ENCODE measurements around the gene PRDM16. TPM values are rescaled to one million over a fixed set of nuclear protein-coding genes. Genes with fewer than 3 reads are reported as not detected.

PRDM16 gene
- polyA plus RNA-seq, 3 donors = not detected

DNA sequence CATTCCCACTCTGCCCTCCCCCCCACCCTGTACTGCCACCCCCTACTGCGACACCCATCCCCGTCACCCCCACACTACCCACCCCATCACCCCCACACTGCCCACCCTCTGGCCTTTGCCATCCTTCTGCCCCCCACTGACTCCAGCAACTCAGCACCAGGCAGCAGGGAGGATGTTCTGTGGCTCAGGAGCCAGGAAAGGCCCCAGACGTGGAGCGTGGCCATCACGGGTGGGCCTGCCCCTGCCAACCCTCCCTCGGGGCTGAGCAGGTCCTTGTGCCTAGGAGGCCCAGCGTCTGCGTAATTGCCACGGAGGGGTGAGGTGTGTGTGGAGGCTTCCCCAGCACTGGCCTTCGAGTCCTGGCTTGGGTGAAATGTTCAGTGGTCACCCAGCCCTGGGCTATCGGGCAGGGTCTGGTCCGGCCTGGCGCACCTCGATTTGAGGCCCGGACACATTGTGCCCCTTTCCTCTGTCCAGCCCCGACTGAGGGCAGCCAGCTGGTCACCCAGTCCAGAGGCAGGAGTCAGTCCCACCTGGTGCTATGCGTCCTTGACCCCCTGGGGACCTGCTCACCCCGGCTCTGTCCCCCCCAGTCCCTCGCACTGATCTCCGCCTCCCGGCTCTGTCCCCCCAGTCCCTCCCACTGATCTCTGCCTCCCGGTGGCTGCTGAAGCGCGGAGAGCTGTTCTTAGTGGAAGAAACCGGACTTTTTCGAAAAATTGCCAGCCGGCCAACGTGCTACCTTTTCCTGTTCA, 408.4 kb downstream of the PRDM16 start:
- Histone ChIP-seq H3K4me2 (replicated peaks; ENCODE audit: extremely low read depth, low read length, poor library complexity, severe bottlenecking) (no peak overlapping the region), H3K27ac (ENCODE audit: low read depth in 1 of 2, low read length in 2 of 2) (no peak overlapping the region), H3K36me3 (replicated peaks in 1 of 2; ENCODE audit: control insufficient read depth in 1 of 2, insufficient read depth in 2 of 2, low read length in 2 of 2) (no peaks in the 10 kb centered on the region), H4K20me1 (ENCODE audit: insufficient read depth, low read length) (no peaks in the 10 kb centered on the region), H3K79me2 (ENCODE audit: insufficient read depth, low read length) (no peaks in the 10 kb centered on the region), H3K9ac (ENCODE audit: insufficient read depth, low read length, poor library complexity, severe bottlenecking) (no peak overlapping the region), H3K9me3 (replicated peaks in 1 of 2; ENCODE audit: control insufficient read depth in 1 of 2, insufficient read depth in 1 of 2, low read length in 2 of 2) (no peaks in the 10 kb centered on the region), H3K4me3 (replicated peaks in 1 of 3; ENCODE audit: low read depth in 2 of 3, low read length in 3 of 3) (no peak overlapping the region), H2AFZ (ENCODE audit: insufficient read depth, low read depth, low read length, poor library complexity, severe bottlenecking) (no peak overlapping the region), H3K4me1 (ENCODE audit: control insufficient read depth in 1 of 2, insufficient read depth in 2 of 2, low read length in 2 of 2) (no peaks in the 10 kb centered on the region), H3K27me3 (ENCODE audit: control insufficient read depth in 2 of 2, insufficient read depth in 2 of 2, low read length in 2 of 2) (no peaks in the 10 kb centered on the region)
- Mint-ChIP-seq H3K27ac (no peak overlapping the region), H3K4me3 (no peak overlapping the region), H3K4me1 (no peaks in the 10 kb centered on the region), H3K27me3 (ENCODE audit: low read depth in 3 of 3) (peaks cover 2 to 5% (median 4%) of the 10 kb centered on the region in 3 donors), H3K36me3 (no peaks in the 10 kb centered on the region), H3K9me3 (peaks cover 0 to 3% (median 0%) of the 10 kb centered on the region in 7 donors)
- WGBS (ENCODE audit: insufficient coverage) = 74% methylated on average over 23 of the region's 28 CpGs
- no peak for TF ChIP-seq CTCF (IDR thresholded peaks at IDR 0.05)
- intact Hi-C loops (cut with micrococcal nuclease) = no loop called here
- DNase-seq = no peak

- 82% methylated on average over 24 of the region's 24 CpGs for WGBS (ENCODE audit: insufficient coverage)
- Histone ChIP-seq H3K27me3 (ENCODE audit: control insufficient read depth in 2 of 2, insufficient read depth in 2 of 2, low read length in 2 of 2) (no peaks in the 10 kb centered on the region), H4K20me1 (ENCODE audit: insufficient read depth, low read length) (no peaks in the 10 kb centered on the region), H3K27ac (ENCODE audit: low read depth in 1 of 2, low read length in 2 of 2) (no peak overlapping the region), H3K9ac (ENCODE audit: insufficient read depth, low read length, poor library complexity, severe bottlenecking) (no peak overlapping the region), H3K4me3 (replicated peaks in 1 of 3; ENCODE audit: low read depth in 2 of 3, low read length in 3 of 3) (no peak overlapping the region), H3K79me2 (ENCODE audit: insufficient read depth, low read length) (no peaks in the 10 kb centered on the region), H3K36me3 (replicated peaks in 1 of 2; ENCODE audit: control insufficient read depth in 1 of 2, insufficient read depth in 2 of 2, low read length in 2 of 2) (no peaks in the 10 kb centered on the region), H3K4me1 (ENCODE audit: control insufficient read depth in 1 of 2, insufficient read depth in 2 of 2, low read length in 2 of 2) (no peaks in the 10 kb centered on the region), H2AFZ (ENCODE audit: insufficient read depth, low read depth, low read length, poor library complexity, severe bottlenecking) (no peak overlapping the region), H3K9me3 (replicated peaks in 1 of 2; ENCODE audit: control insufficient read depth in 1 of 2, insufficient read depth in 1 of 2, low read length in 2 of 2) (no peaks in the 10 kb centered on the region), H3K4me2 (replicated peaks; ENCODE audit: extremely low read depth, low read length, poor library complexity, severe bottlenecking) (no peak overlapping the region)
- intact Hi-C loops (cut with micrococcal nuclease) = no loop called here
- Mint-ChIP-seq H3K9me3 (peaks cover 0 to 3% (median 0%) of the 10 kb centered on the region in 7 donors), H3K4me3 (no peak overlapping the region), H3K36me3 (no peaks in the 10 kb centered on the region), H3K27me3 (ENCODE audit: low read depth in 3 of 3) (peaks cover 0 to 5% (median 2%) of the 10 kb centered on the region in 3 donors), H3K4me1 (no peaks in the 10 kb centered on the region), H3K27ac (no peak overlapping the region)
- no peak for TF ChIP-seq CTCF (IDR thresholded peaks at IDR 0.05)
- DNase-seq = no peak
Observed at GRCh38 chr1:3478187-3478586, 409.2 kb downstream of the PRDM16 start.

All from CD14-positive monocyte (primary cell).